NCI-H2227 (cell line): ENCODE measurements around the gene HOXB9.

Experiments
- DNase-seq: peaks from one replicate; lab custom pipeline; 2025; ENCODE audit not compliant: unreplicated experiment; lab: John Stamatoyannopoulos, UW

Gene HOXB9

GRCh38 chr17:48626245-48627117 is at the start of gene HOXB9:
Gene HOXB9, minus strand, starts transcription at chr17:48626358. Its CDS starts 89 bp downstream, at chr17:48626269.
- peak; percentile 63 for DNase-seq

DNA sequence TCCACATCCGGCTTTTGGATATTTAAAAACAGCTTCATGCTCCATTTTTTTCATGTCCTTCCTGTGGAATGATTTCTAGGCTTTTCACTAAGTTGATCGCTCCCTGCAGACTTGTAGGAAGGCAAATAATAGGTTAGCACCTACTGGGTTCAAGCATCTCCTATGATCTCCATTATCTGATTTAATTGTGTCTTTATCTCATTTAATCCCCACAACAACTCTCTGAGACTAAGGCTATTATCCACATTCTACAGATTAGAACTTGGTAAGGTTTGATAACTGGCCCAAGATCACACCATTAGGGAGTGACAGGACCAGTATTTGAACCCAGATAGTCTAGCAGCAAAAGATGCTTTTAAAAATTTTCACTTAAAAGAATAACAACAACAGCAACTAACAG is 46.2 kb upstream of the HOXB9 start:
- DNase-seq: no peak

DNA sequence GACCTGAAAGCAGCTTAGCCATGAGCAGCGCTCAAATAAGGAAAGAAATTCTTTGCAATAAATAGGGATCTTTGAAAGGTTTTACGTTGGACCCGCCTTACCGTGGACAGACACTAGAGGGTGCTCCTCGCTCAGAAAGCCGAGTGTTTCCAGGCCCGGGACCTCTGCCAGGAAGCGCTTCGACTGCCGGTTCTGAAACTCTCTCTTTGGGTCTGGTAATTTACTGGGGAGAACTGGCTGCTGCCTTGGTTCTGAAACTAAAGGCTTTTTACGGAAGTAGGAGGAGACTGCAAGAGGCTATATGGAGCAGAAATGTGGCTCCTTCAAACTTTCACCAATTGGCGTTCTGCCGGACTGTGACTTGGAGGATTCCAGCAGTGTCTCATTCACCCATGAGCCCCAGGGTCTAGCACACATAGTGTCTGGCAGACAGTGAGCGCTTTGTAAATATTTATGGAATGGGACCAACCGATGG is 45.6 kb upstream of the HOXB9 start:
- DNase-seq: peak; percentile 83

GRCh38 chr17:48663134-48663924 is 37.2 kb upstream of the HOXB9 start:
- DNase-seq: no peak

- no peak for DNase-seq
These were observed 29.8 kb upstream of the HOXB9 start for GRCh38 chr17:48655913-48656312.

DNA sequence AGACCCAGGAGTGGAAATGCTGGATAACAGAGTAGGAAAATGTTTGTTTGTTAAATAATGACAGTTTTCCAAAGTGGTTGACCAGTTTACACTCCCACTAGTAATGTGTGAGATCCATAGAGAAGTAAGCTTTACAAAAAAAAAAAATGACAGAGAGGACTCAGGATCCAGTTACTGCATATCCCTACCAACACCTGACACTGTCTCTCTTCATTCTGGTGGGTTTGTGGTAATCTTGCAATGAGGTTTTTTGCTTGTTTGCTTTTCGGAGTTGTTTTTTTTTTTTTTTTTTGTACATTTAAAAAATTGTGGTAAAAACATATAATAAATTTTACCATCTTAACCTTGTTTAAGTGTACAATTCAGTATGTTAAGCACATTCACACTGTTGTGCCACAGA is 23.6 kb upstream of the HOXB9 start:
- DNase-seq: no peak

DNA sequence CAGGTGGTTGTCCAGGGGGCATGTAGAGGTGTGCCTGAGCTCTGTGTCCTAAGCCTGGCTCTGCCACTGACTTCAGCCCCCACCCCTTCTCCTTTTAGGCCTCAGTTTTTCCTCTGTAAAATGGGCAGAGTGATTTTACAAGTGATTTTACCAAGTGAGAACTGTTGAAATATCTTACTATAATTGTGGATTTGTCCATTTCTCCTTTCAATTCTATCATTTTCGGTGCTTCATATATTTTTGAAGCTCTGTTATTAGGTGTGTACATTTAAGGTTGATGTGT is 21.7 kb upstream of the HOXB9 start:
- DNase-seq: no peak

DNA sequence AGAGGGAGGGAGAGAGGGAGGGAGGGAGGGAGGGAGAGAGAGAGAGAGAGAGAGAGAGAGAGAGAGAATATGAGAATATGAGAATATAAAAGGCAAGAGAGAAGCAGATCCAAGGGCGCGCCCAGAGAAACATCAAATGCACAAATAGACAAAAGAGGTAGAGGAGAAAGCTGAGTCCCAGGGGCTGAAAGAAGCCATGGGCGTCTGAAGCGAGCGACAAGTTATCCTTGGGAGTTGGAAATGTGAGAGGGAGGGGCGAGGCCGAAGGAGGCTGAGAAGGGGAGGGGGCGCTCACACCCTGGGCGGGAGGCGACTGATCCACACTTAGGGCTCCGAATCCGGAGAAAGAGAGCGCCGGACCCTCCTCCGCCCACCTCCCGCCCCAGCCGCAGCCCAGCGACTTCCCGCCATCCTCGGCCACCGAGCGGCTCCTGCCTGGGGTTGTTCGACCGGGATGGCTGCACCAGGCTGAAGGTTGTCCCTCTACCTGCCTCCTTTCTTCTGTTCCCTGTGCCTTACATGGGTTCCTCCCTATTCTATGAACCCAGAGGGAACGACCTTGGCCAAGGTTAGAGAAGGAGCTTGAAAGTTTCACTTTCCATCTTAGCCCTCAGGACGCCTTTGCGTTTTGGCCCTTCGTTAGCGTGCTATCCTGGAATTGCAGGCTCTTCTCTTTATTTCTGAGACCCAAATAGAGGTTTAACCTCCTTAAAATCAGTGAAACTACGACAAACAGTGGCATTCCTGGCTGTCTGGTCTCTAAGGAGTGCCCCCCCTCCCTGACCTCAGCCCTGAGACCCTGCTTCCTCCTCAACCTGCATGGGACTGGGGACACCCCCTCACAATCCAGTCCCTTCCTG is 21.2 kb upstream of the HOXB9 start:
- peak; percentile 67 for DNase-seq

GRCh38 chr17:48646183-48647102 is 20.3 kb upstream of the HOXB9 start:
- DNase-seq: peak; percentile 71

GRCh38 chr17:48645639-48646182 is 19.6 kb upstream of the HOXB9 start:
- DNase-seq: no peak

GRCh38 chr17:48644910-48645557 is 18.9 kb upstream of the HOXB9 start:
- no peak for DNase-seq

- DNase-seq: no peak
These were observed 18.0 kb upstream of the HOXB9 start for GRCh38 chr17:48644159-48644558.

DNA sequence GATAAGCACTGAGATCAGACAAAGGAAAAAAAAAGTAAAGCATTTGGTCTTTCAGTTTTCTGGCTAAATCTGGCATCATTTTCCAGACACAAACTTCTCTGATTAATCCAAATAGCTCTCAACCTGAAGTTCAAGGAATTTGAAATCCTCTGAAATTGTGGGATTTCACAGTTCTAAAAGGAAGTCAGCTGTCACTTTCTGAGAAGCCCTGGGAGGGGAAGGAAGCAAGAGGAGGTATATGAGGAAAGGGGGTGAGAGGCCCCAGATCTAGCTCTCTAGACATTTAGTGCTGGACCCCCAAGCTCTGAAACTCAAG is 17.5 kb upstream of the HOXB9 start:
- no peak for DNase-seq

- no peak for DNase-seq
These were observed 16.9 kb upstream of the HOXB9 start for GRCh38 chr17:48642843-48643696.

GRCh38 chr17:48642059-48642842 is 16.1 kb upstream of the HOXB9 start:
- no peak for DNase-seq

DNA sequence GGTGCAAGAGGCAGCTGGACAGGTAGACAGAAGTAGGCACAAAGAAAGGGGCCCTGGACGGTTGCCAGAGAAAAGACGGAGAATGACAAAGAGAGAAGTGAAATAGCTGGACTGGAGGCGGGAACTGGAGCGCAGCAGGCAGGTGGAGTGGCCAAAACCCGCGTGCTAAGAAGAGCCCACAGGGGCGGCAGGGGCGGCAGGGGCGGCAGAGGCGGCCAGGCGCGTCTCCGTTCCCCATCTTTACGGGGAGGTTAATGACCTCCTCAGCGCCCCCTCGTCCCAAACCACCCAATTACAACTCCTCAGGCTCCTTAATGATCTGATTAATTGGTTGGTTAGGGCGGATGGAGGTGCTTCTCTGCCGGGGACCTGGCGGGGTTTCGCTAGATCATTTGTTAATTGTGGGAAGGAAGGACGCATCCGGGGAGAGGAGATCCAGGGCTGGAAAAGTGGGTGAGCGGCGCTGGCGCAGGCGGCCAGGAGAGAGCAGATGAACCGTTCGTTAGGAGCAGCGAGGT is 15.4 kb upstream of the HOXB9 start:
- DNase-seq: no peak

DNA sequence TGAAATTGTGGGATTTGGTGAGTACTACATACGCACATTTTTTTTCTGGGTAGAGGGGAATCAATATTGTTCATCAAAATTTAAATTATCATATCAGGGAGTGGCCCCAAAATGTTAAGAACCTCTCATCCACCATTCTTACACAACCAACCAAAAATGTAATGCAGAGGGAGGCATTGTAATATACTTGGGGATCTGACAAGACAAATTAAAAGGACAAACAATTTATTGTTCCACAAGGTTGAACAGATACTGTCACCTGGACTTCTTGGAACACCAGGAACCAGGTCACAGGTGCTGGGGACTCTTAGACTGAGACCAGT is 14.7 kb upstream of the HOXB9 start:
- DNase-seq: no peak
